ENCODE measurements around the gene SORBS2. TPM values are rescaled to one million over a fixed set of nuclear protein-coding genes. Genes with fewer than 3 reads are reported as not detected.

SORBS2 gene
- total and polyA plus RNA-seq, 2 of the 8 experiments (the other 6 are each of a cell fraction or from before 2014, with no cell fraction given), result 73.0 to 87.1 TPM

DNA sequence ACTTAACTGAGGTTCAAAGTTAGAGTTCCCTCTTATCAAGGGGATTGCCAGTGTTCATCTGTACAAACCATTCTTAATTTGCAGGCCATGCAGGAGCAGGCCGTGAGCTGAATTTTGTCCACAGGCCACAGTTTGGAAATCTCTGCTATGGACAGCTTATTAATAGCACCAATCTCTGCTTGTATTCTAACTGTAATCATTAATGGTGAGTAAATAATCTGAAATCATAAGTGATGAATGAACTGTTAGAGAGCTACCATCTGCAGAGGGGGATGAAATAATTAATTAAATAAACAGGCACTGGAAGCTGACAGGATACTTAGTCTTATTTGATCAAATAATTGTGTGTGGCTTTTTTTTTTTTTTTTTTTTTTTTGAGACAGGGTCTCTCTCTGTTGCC is 228.2 kb downstream of the SORBS2 start:
- Histone ChIP-seq H3K4me3 (ENCODE audit: extremely low read depth in 1 of 4, insufficient read depth in 2 of 4, low read depth in 3 of 4, low read length in 4 of 4) (no peak overlapping the region), H3K4me2 (ENCODE audit: insufficient read depth in 1 of 2, low read depth in 2 of 2, low read length in 2 of 2) (no peak overlapping the region), H3K36me3 (ENCODE audit: control insufficient read depth in 2 of 4, insufficient read depth in 4 of 4, low read length in 3 of 4) (no peaks in the 10 kb centered on the region), H3K27ac (ENCODE audit: low read depth, low read length) (no peak overlapping the region), H4K20me1 (replicated peaks in 1 of 2; ENCODE audit: control insufficient read depth in 1 of 2, insufficient read depth in 2 of 2, low read length in 2 of 2) (no peaks in the 10 kb centered on the region), H3K79me1 (ENCODE audit: low read depth, low read length) (no peaks in the 10 kb centered on the region), H2BK5ac (ENCODE audit: low read depth, low read length) (no peak overlapping the region), H3K23ac (ENCODE audit: insufficient read length) (no peak overlapping the region), H2BK15ac (ENCODE audit: low read length) (no peak overlapping the region), H3K14ac (ENCODE audit: insufficient read length) (no peak overlapping the region), H4K5ac (ENCODE audit: insufficient read length, low read depth, low read length) (no peak overlapping the region), H2BK20ac (ENCODE audit: low read length) (no peak overlapping the region), H3K56ac (replicated peaks; ENCODE audit: insufficient read length, low read depth, low read length) (no peak overlapping the region), H3K79me2 (ENCODE audit: control insufficient read depth in 1 of 2, insufficient read depth in 2 of 2, low read length in 2 of 2) (no peaks in the 10 kb centered on the region), H2AFZ (ENCODE audit: low read length) (no peak overlapping the region), H3K4me1 (replicated peaks in 1 of 4; ENCODE audit: control insufficient read depth in 3 of 4, insufficient read depth in 4 of 4, low read length in 3 of 4) (peaks cover 4 to 15% (median 10%) of the 10 kb centered on the region in 4 experiments), H3K9me3 (ENCODE audit: insufficient read depth in 2 of 2, low read depth in 1 of 2, low read length in 1 of 2) (0 out of 4 replicates have a peak, but pooled peaks cover 0 to 2% of the 10 kb centered on the region in 2 experiments), H2BK120ac (replicated peaks; ENCODE audit: low read depth, low read length) (no peak overlapping the region), H4K8ac (ENCODE audit: extremely low read depth, insufficient read depth, low read length) (no peak overlapping the region), H3K27me3 (replicated peaks in 1 of 4; ENCODE audit: control insufficient read depth in 3 of 4, extremely low read depth in 1 of 4, insufficient read depth in 3 of 4, low read length in 3 of 4) (peaks cover 0 to 3% (median under 1%) of the 10 kb centered on the region in 4 experiments; a peak in 2 of 7 replicates), H2AK5ac (ENCODE audit: low read depth, low read length) (no peak overlapping the region), H2BK12ac (ENCODE audit: low read depth, low read length) (no peak overlapping the region), H3K9ac (replicated peaks in 1 of 4; ENCODE audit: extremely low read depth in 1 of 4, low read depth in 3 of 4, low read length in 3 of 4) (no peak overlapping the region), H3K18ac (ENCODE audit: extremely low read depth, low read length) (no peak overlapping the region), H4K91ac (replicated peaks; ENCODE audit: insufficient read length, low read length) (no peak overlapping the region), H3K4ac (replicated peaks; ENCODE audit: insufficient read length, low read depth, low read length) (no peak overlapping the region), H3K23me2 (ENCODE audit: low read depth, low read length) (no peaks in the 10 kb centered on the region; the same call in 1 of the 2 replicates)
- POLR2A ChIA-PET (ENCODE audit: partially characterized antibody), result no interaction called here
- FAIRE-seq (no peak), DNase-seq (ENCODE audit: low read depth in 1 of 2, low spot score in 2 of 2) (no peak)
- CTCF ChIA-PET (ENCODE audit: partially characterized antibody), result interaction anchor here (0.8 to 2.4 kb wide), 4 partner anchors 9 to 438 kb away, joined by 3 to 12 read pairs (median 3); no protein-coding TSS in a partner anchor
- 88% methylated on average over 1 of the region's 1 CpG; no CpG with 5 or more reads in 1 of the 2 experiments for WGBS, 2 experiments (ENCODE audit: extremely low coverage in 1 of 2, insufficient coverage in 1 of 2, insufficient read length in 1 of 2, insufficient replicate concordance in 2 of 2, low coverage in 1 of 2, low lambda C conversion rate in 2 of 2, missing lambda C conversion rate in 1 of 2)
- TF ChIP-seq CHD1 (IDR thresholded peaks at IDR 0.05; ENCODE audit: low read depth, low read length), result no peak
- TF ChIP-seq, protein P1, sequence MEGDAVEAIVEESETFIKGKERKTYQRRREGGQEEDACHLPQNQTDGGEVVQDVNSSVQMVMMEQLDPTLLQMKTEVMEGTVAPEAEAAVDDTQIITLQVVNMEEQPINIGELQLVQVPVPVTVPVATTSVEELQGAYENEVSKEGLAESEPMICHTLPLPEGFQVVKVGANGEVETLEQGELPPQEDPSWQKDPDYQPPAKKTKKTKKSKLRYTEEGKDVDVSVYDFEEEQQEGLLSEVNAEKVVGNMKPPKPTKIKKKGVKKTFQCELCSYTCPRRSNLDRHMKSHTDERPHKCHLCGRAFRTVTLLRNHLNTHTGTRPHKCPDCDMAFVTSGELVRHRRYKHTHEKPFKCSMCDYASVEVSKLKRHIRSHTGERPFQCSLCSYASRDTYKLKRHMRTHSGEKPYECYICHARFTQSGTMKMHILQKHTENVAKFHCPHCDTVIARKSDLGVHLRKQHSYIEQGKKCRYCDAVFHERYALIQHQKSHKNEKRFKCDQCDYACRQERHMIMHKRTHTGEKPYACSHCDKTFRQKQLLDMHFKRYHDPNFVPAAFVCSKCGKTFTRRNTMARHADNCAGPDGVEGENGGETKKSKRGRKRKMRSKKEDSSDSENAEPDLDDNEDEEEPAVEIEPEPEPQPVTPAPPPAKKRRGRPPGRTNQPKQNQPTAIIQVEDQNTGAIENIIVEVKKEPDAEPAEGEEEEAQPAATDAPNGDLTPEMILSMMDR (IDR thresholded peaks at IDR 0.05; ENCODE audit: control extremely low read depth in 1 of 3, insufficient read depth in 1 of 3, low read depth in 1 of 3, low read length in 3 of 3), result no peak
- no peak for TF ChIP-seq RFX5 (IDR thresholded peaks at IDR 0.05; ENCODE audit: borderline replicate concordance, low read depth, low read length)
- no peak for TF ChIP-seq SAP30 (IDR thresholded peaks at IDR 0.05; ENCODE audit: insufficient read depth, insufficient replicate concordance, low read length)
- TF ChIP-seq BACH1 (IDR thresholded peaks at IDR 0.05; ENCODE audit: low read length), result no peak
- TF ChIP-seq, protein P2, sequence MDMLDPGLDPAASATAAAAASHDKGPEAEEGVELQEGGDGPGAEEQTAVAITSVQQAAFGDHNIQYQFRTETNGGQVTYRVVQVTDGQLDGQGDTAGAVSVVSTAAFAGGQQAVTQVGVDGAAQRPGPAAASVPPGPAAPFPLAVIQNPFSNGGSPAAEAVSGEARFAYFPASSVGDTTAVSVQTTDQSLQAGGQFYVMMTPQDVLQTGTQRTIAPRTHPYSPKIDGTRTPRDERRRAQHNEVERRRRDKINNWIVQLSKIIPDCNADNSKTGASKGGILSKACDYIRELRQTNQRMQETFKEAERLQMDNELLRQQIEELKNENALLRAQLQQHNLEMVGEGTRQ (IDR thresholded peaks at IDR 0.05; ENCODE audit: low read length), result no peak
- no peak for TF ChIP-seq TBP (IDR thresholded peaks at IDR 0.05; ENCODE audit: low read depth, low read length)
- no peak for TF ChIP-seq CBX5 (IDR thresholded peaks at IDR 0.05; ENCODE audit: low read depth, low read length)
- TF ChIP-seq, protein P3, sequence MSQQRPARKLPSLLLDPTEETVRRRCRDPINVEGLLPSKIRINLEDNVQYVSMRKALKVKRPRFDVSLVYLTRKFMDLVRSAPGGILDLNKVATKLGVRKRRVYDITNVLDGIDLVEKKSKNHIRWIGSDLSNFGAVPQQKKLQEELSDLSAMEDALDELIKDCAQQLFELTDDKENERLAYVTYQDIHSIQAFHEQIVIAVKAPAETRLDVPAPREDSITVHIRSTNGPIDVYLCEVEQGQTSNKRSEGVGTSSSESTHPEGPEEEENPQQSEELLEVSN (IDR thresholded peaks at IDR 0.05), result no peak
